K562 (cell line): ENCODE measurements around the gene ACLY. TPM values are rescaled to one million over a fixed set of nuclear protein-coding genes. Genes with fewer than 3 reads are reported as not detected.

Experiments used
- ATAC-seq: fragments of 200-7000 bp; cut with Tn5 transposase; 3 replicates; pipeline ENCODE4 v1.9.1; 2020; ENCODE audit warnings: moderate library complexity
- BruUV-seq: library from RNA; stranded (reverse); fragments of 400-500 nt; replicated peaks from 2 replicates; lab custom pipeline; 2021; lab: Mats Ljungman, UMichigan
- CTCF ChIA-PET: fragments of 300-600 bp; formaldehyde crosslinking; extraction: SDS; loops from one replicate; lab custom pipeline; 2021; ENCODE audit warnings: low intra/inter-chr PET ratio; lab: Yijun Ruan, JAX
- POLR2A ChIA-PET: fragments of 300-600, 350-650 bp; sonication (Branson Sonifier 250); formaldehyde crosslinking; extraction: SDS; loops from one replicate; lab custom pipeline; 2021; ENCODE audit warnings: antibody characterized with exemption, inconsistent platforms; lab: Yijun Ruan, JAX
- DNase-seq, 4 experiments: peaks; one replicate each; pipeline versions ENCODE4 v3.0.0 to v3.0.0-alpha.2; 2011 to 2018; ENCODE audit warnings: low spot score in 3 of 4, mixed read lengths in 3 of 4; ENCODE audit errors: extremely low read depth in 1 of 4
- FAIRE-seq: peaks from 2 replicates; lab custom pipeline; 2011; peaks lifted over from hg19 to GRCh38; lab: Jason Lieb, UNC
- H2AFZ ChIP-seq: 2 replicates; pipeline ENCODE4 v1.6.0; 2011; ENCODE audit warnings: low read depth, low read length, control low read depth, inconsistent platforms
- H3K27ac ChIP-seq: fragments of 200-600 bp; 3 replicates; pipeline ENCODE4 v1.8.0; 2011; ENCODE audit warnings: low read depth, mild to moderate bottlenecking, control low read depth, inconsistent platforms, low read length, moderate library complexity, mixed read lengths; ENCODE audit errors: extremely low read depth
- H3K27me3 ChIP-seq, 2 experiments: fragments of 300-600 bp in 1 of 2; 2 replicates in 1 of 2; 3 replicates in 1 of 2; pipeline versions ENCODE4 v1.6.0 to v1.8.0; 2011; ENCODE audit warnings: inconsistent platforms in 2 of 2, low read length in 2 of 2, mild to moderate bottlenecking in 1 of 2, mixed read lengths in 1 of 2, moderate library complexity in 1 of 2; ENCODE audit not compliant: control insufficient read depth in 2 of 2, insufficient read depth in 2 of 2
- H3K36me3 ChIP-seq: fragments of 300-600 bp; 3 replicates; pipeline ENCODE4 v1.8.0; 2011; ENCODE audit warnings: mild to moderate bottlenecking, low read length, inconsistent platforms; ENCODE audit not compliant: control insufficient read depth, insufficient read depth
- H3K4me1 ChIP-seq, 2 experiments: fragments of 200-600 bp in 1 of 2; replicated peaks in 1 of 2; 2 replicates in 1 of 2; 3 replicates in 1 of 2; pipeline versions ENCODE4 v1.5.1 to v1.8.0; 2011; ENCODE audit warnings: inconsistent platforms in 2 of 2, low read length in 2 of 2, mild to moderate bottlenecking in 1 of 2, mixed read lengths in 1 of 2, moderate library complexity in 1 of 2; ENCODE audit not compliant: control insufficient read depth in 2 of 2, insufficient read depth in 2 of 2
- H3K4me2 ChIP-seq: 2 replicates; pipeline ENCODE4 v1.6.1; 2011; ENCODE audit warnings: low read length, control low read depth, inconsistent platforms, mixed read lengths; ENCODE audit not compliant: insufficient read depth
- H3K4me3 ChIP-seq: fragments of 200-600 bp; sonication (generic), shearing (Covaris generic); 2 replicates; pipeline ENCODE4 v1.5.1; 2016; ENCODE audit warnings: control low read depth, inconsistent platforms
- H3K79me2 ChIP-seq: fragments of 200-600 bp; 3 replicates; pipeline ENCODE4 v1.8.0; 2011; ENCODE audit warnings: low read length, inconsistent platforms; ENCODE audit not compliant: control insufficient read depth, insufficient read depth
- H3K9ac ChIP-seq, 2 experiments: 2 replicates each; pipeline versions ENCODE4 v1.6.0 to v1.6.1; 2011; ENCODE audit warnings: low read depth in 2 of 2, low read length in 2 of 2, control low read depth in 1 of 2, inconsistent platforms in 1 of 2, mild to moderate bottlenecking in 1 of 2, mixed read lengths in 1 of 2; ENCODE audit not compliant: insufficient read depth in 1 of 2
- H3K9me1 ChIP-seq: one replicate; pipeline ENCODE4 v1.6.0; 2011; ENCODE audit warnings: inconsistent platforms, mild to moderate bottlenecking, low read length, moderate library complexity; ENCODE audit not compliant: control insufficient read depth, insufficient read depth
- H3K9me3 ChIP-seq: replicated peaks from 2 replicates; pipeline ENCODE4 v1.5.1; 2011; ENCODE audit warnings: low read depth, low read length, inconsistent platforms; ENCODE audit not compliant: control insufficient read depth, insufficient read depth
- H4K20me1 ChIP-seq: replicated peaks from 2 replicates; pipeline ENCODE4 v1.6.1; 2011; ENCODE audit warnings: low read length, inconsistent platforms, mixed read lengths; ENCODE audit not compliant: control insufficient read depth, insufficient read depth
- CBX8 ChIP-seq: fragments of 200-600 bp; sonication (generic); IDR thresholded peaks from 2 replicates; pipeline ENCODE4 v1.6.1; 2012; ENCODE audit warnings: borderline replicate concordance, mixed run types, low read depth, mild to moderate bottlenecking, moderate library complexity, mixed read lengths, low read length, control low read depth, inconsistent platforms; ENCODE audit not compliant: poor library complexity, severe bottlenecking; ENCODE audit errors: extremely low read depth
- HIVEP1 ChIP-seq: fragments of 250-450 bp; sonication (Bioruptor Pico); IDR thresholded peaks from 2 replicates; pipeline ENCODE4 v1.4.0; 2020; ENCODE audit warnings: mild to moderate bottlenecking
- NFYB ChIP-seq: IDR thresholded peaks from 2 replicates; pipeline ENCODE4 v1.6.1; 2011; ENCODE audit warnings: mild to moderate bottlenecking, moderate library complexity; ENCODE audit not compliant: insufficient read length; ENCODE audit errors: extremely low read depth
- RFX7 ChIP-seq: fragments of 250-450 bp; sonication (Bioruptor Pico); IDR thresholded peaks from 2 replicates; pipeline ENCODE4 v1.5.1; 2021; ENCODE audit warnings: mild to moderate bottlenecking
- SP2 ChIP-seq: IDR thresholded peaks from 2 replicates; pipeline ENCODE4 v1.6.1; 2011; ENCODE audit warnings: mild to moderate bottlenecking, low read depth, low read length, moderate library complexity; ENCODE audit not compliant: poor library complexity, severe bottlenecking; ENCODE audit errors: extremely low read depth
- ZNF717 ChIP-seq: fragments of 250-450 bp; sonication (Bioruptor Pico); IDR thresholded peaks from 2 replicates; pipeline ENCODE4 v1.5.0; 2021
- ZNF77 ChIP-seq: fragments of 250-450 bp; sonication (Bioruptor Pico); IDR thresholded peaks from 2 replicates; pipeline ENCODE4 v1.5.0; 2020
- WGBS: fragments of 100-300 bp; shearing (Covaris generic); methylation state at CpG from one replicate; pipeline ENCODE4 v1.1.6; 2016; ENCODE audit warnings: low coverage, mixed read lengths; ENCODE audit not compliant: insufficient coverage; ENCODE audit errors: missing lambda C conversion rate; 5-methylcytosine and 5-hydroxymethylcytosine counted together
- in situ Hi-C: fragments of 300-500 bp; cut with MboI; formaldehyde crosslinking; loops from 4 replicates; pipeline ENCODE4 v1.15.0; 2018; ENCODE audit warnings: inconsistent platforms, mixed read lengths
- intact Hi-C: fragments of 100-400 bp; cut with micrococcal nuclease; formaldehyde crosslinking; loops from 2 replicates; pipeline ENCODE4 v1.14.2; 2022
- polyA plus RNA-seq, 8 experiments: library from polyadenylated mRNA; depleted of rRNA in 4 of 8; stranded (reverse) in 5 of 8; unstranded in 3 of 8; fragments of >200 nt; fragmentation: Nextera tagmentation in 2 of 8; fragmentation: Illumina TruSeq in 1 of 8; extraction: Ambion mirVana in 2 of 8; extraction: Trizol in 1 of 8; gene quantifications; 2 replicates each; pipeline versions ENCODE4 v1.2.1 to v1.2.3, GENCODE V29; 2011 to 2014; ENCODE audit warnings: inconsistent platforms in 1 of 8, missing spikeins in 1 of 8
- total RNA-seq, 7 experiments: library from RNA; depleted of rRNA in 6 of 7; stranded (reverse); fragments of >200 nt in 6 of 7; fragmentation: Illumina TruSeq in 2 of 7; extraction: Trizol in 2 of 7; gene quantifications; 2 replicates each; pipeline versions ENCODE4 v1.2.1 to v1.2.3, GENCODE V29; 2011 to 2021; ENCODE audit warnings: low replicate concordance in 1 of 7
- TF ChIP-seq, protein P1 (sequence below): IDR thresholded peaks from 2 replicates; pipeline ENCODE4 v1.6.1; 2011; ENCODE audit warnings: borderline replicate concordance, low read depth, mild to moderate bottlenecking, moderate library complexity, low read length; ENCODE audit not compliant: insufficient read depth, poor library complexity, severe bottlenecking
- TF ChIP-seq, protein P2 (sequence below): fragments of 250-450 bp; sonication (Bioruptor Pico); IDR thresholded peaks from 2 replicates; pipeline ENCODE4 v1.5.0; 2021; ENCODE audit warnings: mild to moderate bottlenecking, borderline replicate concordance
- TF ChIP-seq, protein P3 (sequence below): fragments of 450-650 bp; formaldehyde crosslinking; IDR thresholded peaks from 2 replicates; pipeline ENCODE4 v1.4.0; 2020; ENCODE audit warnings: mild to moderate bottlenecking, moderate library complexity

ACLY gene
- total and polyA plus RNA-seq, 9 of the 15 experiments (the other 6 are each of a cell fraction or from before 2014, with no cell fraction given): 42.9 to 280 (median 125) TPM

DNA sequence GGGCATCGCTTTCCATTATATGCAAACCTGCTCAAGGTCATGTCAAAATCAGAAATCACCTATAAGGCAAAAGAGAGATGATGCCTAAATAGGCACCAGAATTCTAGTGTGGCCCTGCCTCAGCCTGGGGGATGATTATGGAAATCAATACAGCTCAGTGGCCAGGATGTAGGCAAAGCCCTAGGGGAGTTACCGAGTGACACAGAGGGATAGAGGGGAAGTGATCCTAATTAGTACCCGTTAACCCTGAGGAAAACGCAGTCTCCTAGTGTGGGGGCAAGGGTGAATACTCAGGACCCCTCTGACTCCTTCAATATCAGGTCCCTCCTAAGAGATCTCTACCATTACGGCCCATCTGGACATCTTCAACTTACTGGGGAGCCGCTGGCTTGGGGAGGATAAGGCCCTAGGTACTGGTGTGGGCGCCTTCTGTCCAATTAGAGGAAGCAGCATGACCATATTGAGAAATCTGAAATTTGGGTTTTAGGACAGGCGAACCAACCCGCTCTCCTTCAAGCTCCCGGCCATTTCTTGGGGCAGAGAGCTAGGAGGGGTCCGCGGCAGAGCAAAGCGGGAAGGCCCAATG lies 83.4 kb downstream of the ACLY start:
- Histone ChIP-seq H3K27ac (peak overlapping the region; percentile 56; the same call in 2 of the 3 replicates), H4K20me1 (no peaks in the 10 kb centered on the region), H3K4me1 (peaks cover 7 to 15% of the 10 kb centered on the region in 2 experiments; a peak in 4 of 5 replicates), H3K9ac (peak overlapping the region; percentile 72 to 96), H3K79me2 (peaks cover 17% of the 10 kb centered on the region), H3K4me3 (peak overlapping the region; percentile 77), H3K36me3 (peaks cover 36% of the 10 kb centered on the region; the same call in 2 of the 3 replicates), H2AFZ (peak overlapping the region; percentile 91), H3K4me2 (peak overlapping the region; percentile 89), H3K9me3 (no peaks in the 10 kb centered on the region), H3K9me1 (no peaks in the 10 kb centered on the region), H3K27me3 (no peaks in the 10 kb centered on the region)
- DNase-seq (peak in 1 of 4 experiments; percentile 54), FAIRE-seq (no peak), ATAC-seq (peak; percentile 61)
- BruUV-seq: TSS peak; percentile 50
- intact Hi-C loops: no loop called here
- ChIA-PET CTCF (no interaction called here), POLR2A (interaction anchor here (0.6 to 2.1 kb wide), 3 partner anchors 12 to 147 kb away, joined by 3 to 4 read pairs (median 3); no protein-coding TSS in a partner anchor)
- WGBS: 11% methylated on average over 13 of the region's 13 CpGs
- in situ Hi-C loops: no loop called here
- TF ChIP-seq ZNF77 (CRISPR knock-in tag): no peak
- TF ChIP-seq, protein P1, sequence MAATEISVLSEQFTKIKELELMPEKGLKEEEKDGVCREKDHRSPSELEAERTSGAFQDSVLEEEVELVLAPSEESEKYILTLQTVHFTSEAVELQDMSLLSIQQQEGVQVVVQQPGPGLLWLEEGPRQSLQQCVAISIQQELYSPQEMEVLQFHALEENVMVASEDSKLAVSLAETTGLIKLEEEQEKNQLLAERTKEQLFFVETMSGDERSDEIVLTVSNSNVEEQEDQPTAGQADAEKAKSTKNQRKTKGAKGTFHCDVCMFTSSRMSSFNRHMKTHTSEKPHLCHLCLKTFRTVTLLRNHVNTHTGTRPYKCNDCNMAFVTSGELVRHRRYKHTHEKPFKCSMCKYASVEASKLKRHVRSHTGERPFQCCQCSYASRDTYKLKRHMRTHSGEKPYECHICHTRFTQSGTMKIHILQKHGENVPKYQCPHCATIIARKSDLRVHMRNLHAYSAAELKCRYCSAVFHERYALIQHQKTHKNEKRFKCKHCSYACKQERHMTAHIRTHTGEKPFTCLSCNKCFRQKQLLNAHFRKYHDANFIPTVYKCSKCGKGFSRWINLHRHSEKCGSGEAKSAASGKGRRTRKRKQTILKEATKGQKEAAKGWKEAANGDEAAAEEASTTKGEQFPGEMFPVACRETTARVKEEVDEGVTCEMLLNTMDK: no peak
- TF ChIP-seq HIVEP1 (CRISPR knock-in tag): no peak
- TF ChIP-seq, protein P2, sequence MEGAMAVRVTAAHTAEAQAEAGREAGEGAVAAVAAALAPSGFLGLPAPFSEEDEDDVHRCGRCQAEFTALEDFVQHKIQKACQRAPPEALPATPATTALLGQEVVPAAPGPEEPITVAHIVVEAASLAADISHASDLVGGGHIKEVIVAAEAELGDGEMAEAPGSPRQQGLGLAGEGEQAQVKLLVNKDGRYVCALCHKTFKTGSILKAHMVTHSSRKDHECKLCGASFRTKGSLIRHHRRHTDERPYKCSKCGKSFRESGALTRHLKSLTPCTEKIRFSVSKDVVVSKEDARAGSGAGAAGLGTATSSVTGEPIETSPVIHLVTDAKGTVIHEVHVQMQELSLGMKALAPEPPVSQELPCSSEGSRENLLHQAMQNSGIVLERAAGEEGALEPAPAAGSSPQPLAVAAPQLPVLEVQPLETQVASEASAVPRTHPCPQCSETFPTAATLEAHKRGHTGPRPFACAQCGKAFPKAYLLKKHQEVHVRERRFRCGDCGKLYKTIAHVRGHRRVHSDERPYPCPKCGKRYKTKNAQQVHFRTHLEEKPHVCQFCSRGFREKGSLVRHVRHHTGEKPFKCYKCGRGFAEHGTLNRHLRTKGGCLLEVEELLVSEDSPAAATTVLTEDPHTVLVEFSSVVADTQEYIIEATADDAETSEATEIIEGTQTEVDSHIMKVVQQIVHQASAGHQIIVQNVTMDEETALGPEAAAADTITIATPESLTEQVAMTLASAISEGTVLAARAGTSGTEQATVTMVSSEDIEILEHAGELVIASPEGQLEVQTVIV (CRISPR knock-in tag): no peak
- TF ChIP-seq NFYB: peak; percentile 5
- TF ChIP-seq, protein P3, sequence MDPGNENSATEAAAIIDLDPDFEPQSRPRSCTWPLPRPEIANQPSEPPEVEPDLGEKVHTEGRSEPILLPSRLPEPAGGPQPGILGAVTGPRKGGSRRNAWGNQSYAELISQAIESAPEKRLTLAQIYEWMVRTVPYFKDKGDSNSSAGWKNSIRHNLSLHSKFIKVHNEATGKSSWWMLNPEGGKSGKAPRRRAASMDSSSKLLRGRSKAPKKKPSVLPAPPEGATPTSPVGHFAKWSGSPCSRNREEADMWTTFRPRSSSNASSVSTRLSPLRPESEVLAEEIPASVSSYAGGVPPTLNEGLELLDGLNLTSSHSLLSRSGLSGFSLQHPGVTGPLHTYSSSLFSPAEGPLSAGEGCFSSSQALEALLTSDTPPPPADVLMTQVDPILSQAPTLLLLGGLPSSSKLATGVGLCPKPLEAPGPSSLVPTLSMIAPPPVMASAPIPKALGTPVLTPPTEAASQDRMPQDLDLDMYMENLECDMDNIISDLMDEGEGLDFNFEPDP (CRISPR knock-in tag): no peak
- no peak for TF ChIP-seq RFX7 (CRISPR knock-in tag)
- TF ChIP-seq ZNF717: no peak
- TF ChIP-seq CBX8: no peak
- no peak for TF ChIP-seq SP2
